H1 (cell line): Measurements from ENCODE around the gene WDR76. TPM values are rescaled to one million over a fixed set of nuclear protein-coding genes. Genes with fewer than 3 reads are reported as not detected.

Experiments used
- CTCF ChIA-PET: fragments of 300-600 bp; sonication (Branson Sonifier 250); formaldehyde crosslinking; loops from one replicate; lab custom pipeline; 2021; ENCODE audit not compliant: partially characterized antibody; lab: Charles Lee
- POLR2A ChIA-PET: fragments of 300-600 bp; sonication (Branson Sonifier 250); formaldehyde crosslinking; loops from one replicate; lab custom pipeline; 2021; ENCODE audit warnings: inconsistent platforms; ENCODE audit not compliant: partially characterized antibody; lab: Charles Lee
- DNase-seq, 2 experiments: peaks; one replicate each; pipeline versions ENCODE4 v3.0.0 to v3.0.0-alpha.2; 2010 to 2022; ENCODE audit warnings: low spot score in 2 of 2, low read depth in 1 of 2, mixed read lengths in 1 of 2
- FAIRE-seq: peaks from 2 replicates; lab custom pipeline; 2011; peaks lifted over from hg19 to GRCh38; lab: Jason Lieb, UNC
- H2AFZ ChIP-seq: 2 replicates; pipeline ENCODE4 v1.8.1; 2012; ENCODE audit warnings: low read length, inconsistent platforms
- H2AK5ac ChIP-seq: 2 replicates; pipeline ENCODE4 v1.6.1; 2013; ENCODE audit warnings: low read depth, low read length
- H2BK120ac ChIP-seq: replicated peaks from 2 replicates; pipeline ENCODE3; 2013; ENCODE audit warnings: low read depth, low read length, inconsistent platforms
- H2BK12ac ChIP-seq: 2 replicates; pipeline ENCODE4 v1.6.1; 2013; ENCODE audit warnings: low read depth, low read length
- H2BK15ac ChIP-seq: 2 replicates; pipeline ENCODE4 v1.6.1; 2013; ENCODE audit warnings: low read length
- H2BK20ac ChIP-seq: 2 replicates; pipeline ENCODE4 v1.6.1; 2013; ENCODE audit warnings: low read length
- H2BK5ac ChIP-seq: 2 replicates; pipeline ENCODE4 v1.6.1; 2013; ENCODE audit warnings: low read depth, low read length
- H3K14ac ChIP-seq: 2 replicates; pipeline ENCODE4 v1.6.1; 2013; ENCODE audit warnings: inconsistent platforms; ENCODE audit not compliant: insufficient read length
- H3K18ac ChIP-seq: 2 replicates; pipeline ENCODE4 v1.6.1; 2013; ENCODE audit warnings: low read length; ENCODE audit errors: extremely low read depth
- H3K23ac ChIP-seq: 2 replicates; pipeline ENCODE4 v1.6.1; 2013; ENCODE audit warnings: inconsistent platforms; ENCODE audit not compliant: insufficient read length
- H3K23me2 ChIP-seq: 2 replicates; pipeline ENCODE4 v1.6.1; 2013; ENCODE audit warnings: low read depth, low read length
- H3K27ac ChIP-seq: 2 replicates; pipeline ENCODE4 v1.6.1; 2011; ENCODE audit warnings: low read depth, low read length, inconsistent platforms
- H3K27me3 ChIP-seq, 4 experiments: replicated peaks in 1 of 4; 1 replicate in 1 of 4; 2 replicates in 3 of 4; pipeline versions ENCODE4 v1.6.1 to v1.8.1; 2011 to 2013; ENCODE audit warnings: low read length in 3 of 4, mild to moderate bottlenecking in 3 of 4, inconsistent platforms in 2 of 4, mixed read lengths in 2 of 4, moderate library complexity in 1 of 4; ENCODE audit not compliant: control insufficient read depth in 3 of 4, insufficient read depth in 3 of 4; ENCODE audit errors: extremely low read depth in 1 of 4
- H3K36me3 ChIP-seq, 4 experiments: 2 replicates each; pipeline versions ENCODE4 v1.6.1 to v1.8.1; 2011 to 2013; ENCODE audit warnings: mild to moderate bottlenecking in 4 of 4, low read length in 3 of 4, moderate library complexity in 2 of 4, control low read depth in 1 of 4, inconsistent platforms in 1 of 4; ENCODE audit not compliant: insufficient read depth in 4 of 4, control insufficient read depth in 2 of 4
- H3K4ac ChIP-seq: replicated peaks from 2 replicates; pipeline ENCODE3; 2013; ENCODE audit warnings: low read length, low read depth, mixed read lengths, inconsistent platforms; ENCODE audit not compliant: insufficient read length
- H3K4me1 ChIP-seq, 4 experiments: replicated peaks in 1 of 4; 1 replicate in 1 of 4; 2 replicates in 3 of 4; pipeline versions ENCODE4 v1.6.1 to v1.8.1; 2011 to 2013; ENCODE audit warnings: low read length in 3 of 4, inconsistent platforms in 2 of 4, mixed read lengths in 1 of 4; ENCODE audit not compliant: insufficient read depth in 4 of 4, control insufficient read depth in 3 of 4
- H3K4me2 ChIP-seq, 2 experiments: 2 replicates each; pipeline versions ENCODE4 v1.6.1 to v1.8.1; 2011 to 2013; ENCODE audit warnings: low read depth in 2 of 2, low read length in 2 of 2, control low read depth in 1 of 2, inconsistent platforms in 1 of 2, mild to moderate bottlenecking in 1 of 2; ENCODE audit not compliant: insufficient read depth in 1 of 2
- H3K4me3 ChIP-seq, 4 experiments: fragments of 200-600, 300-600 bp in 1 of 4; sonication (generic), shearing (Covaris generic), sonication (Bioruptor Twin) in 1 of 4; 2 replicates each; pipeline versions ENCODE4 v1.5.1 to v1.8.1; 2011 to 2016; ENCODE audit warnings: low read length in 4 of 4, low read depth in 3 of 4, control low read depth in 2 of 4, inconsistent platforms in 2 of 4, mild to moderate bottlenecking in 2 of 4, mixed read lengths in 1 of 4, moderate library complexity in 1 of 4; ENCODE audit not compliant: insufficient read depth in 2 of 4; ENCODE audit errors: extremely low read depth in 1 of 4
- H3K56ac ChIP-seq: replicated peaks from 2 replicates; pipeline ENCODE3; 2013; ENCODE audit warnings: low read depth, mild to moderate bottlenecking, mixed read lengths, low read length, inconsistent platforms; ENCODE audit not compliant: insufficient read length
- H3K79me1 ChIP-seq: 2 replicates; pipeline ENCODE4 v1.6.1; 2013; ENCODE audit warnings: low read depth, low read length, control low read depth
- H3K79me2 ChIP-seq, 2 experiments: 2 replicates each; pipeline versions ENCODE4 v1.6.1 to v1.8.1; 2012 to 2013; ENCODE audit warnings: low read length in 2 of 2, mild to moderate bottlenecking in 2 of 2, inconsistent platforms in 1 of 2; ENCODE audit not compliant: insufficient read depth in 2 of 2, control insufficient read depth in 1 of 2
- H3K9ac ChIP-seq, 4 experiments: replicated peaks in 1 of 4; 1 replicate in 1 of 4; 2 replicates in 3 of 4; pipeline versions ENCODE4 v1.6.1 to v1.8.1; 2011 to 2013; ENCODE audit warnings: low read depth in 3 of 4, low read length in 3 of 4, control low read depth in 2 of 4, mild to moderate bottlenecking in 2 of 4, moderate library complexity in 2 of 4, inconsistent platforms in 1 of 4; ENCODE audit errors: extremely low read depth in 1 of 4
- H3K9me3 ChIP-seq, 2 experiments: 2 replicates each; pipeline versions ENCODE4 v1.6.1 to v1.8.1; 2012 to 2013; ENCODE audit warnings: mild to moderate bottlenecking in 2 of 2, moderate library complexity in 2 of 2, control low read depth in 1 of 2, inconsistent platforms in 1 of 2, low read depth in 1 of 2, low read length in 1 of 2, mixed read lengths in 1 of 2; ENCODE audit not compliant: insufficient read depth in 2 of 2
- H4K20me1 ChIP-seq, 2 experiments: replicated peaks in 1 of 2; 2 replicates each; pipeline versions ENCODE3 to v1.8.1; 2011 to 2013; ENCODE audit warnings: inconsistent platforms in 2 of 2, low read length in 2 of 2, mild to moderate bottlenecking in 1 of 2; ENCODE audit not compliant: insufficient read depth in 2 of 2, control insufficient read depth in 1 of 2
- H4K5ac ChIP-seq: 2 replicates; pipeline ENCODE4 v1.6.1; 2013; ENCODE audit warnings: low read length, low read depth, mixed read lengths, inconsistent platforms; ENCODE audit not compliant: insufficient read length
- H4K8ac ChIP-seq: 2 replicates; pipeline ENCODE4 v1.8.0; 2013; ENCODE audit warnings: mild to moderate bottlenecking, moderate library complexity, low read length, inconsistent platforms; ENCODE audit not compliant: insufficient read depth; ENCODE audit errors: extremely low read depth
- H4K91ac ChIP-seq: replicated peaks from 2 replicates; pipeline ENCODE3; 2013; ENCODE audit warnings: low read length, mixed read lengths, inconsistent platforms; ENCODE audit not compliant: insufficient read length
- ASH2L ChIP-seq: fragments of 200-600, 300-600 bp; sonication (generic); IDR thresholded peaks from one replicate; pipeline ENCODE4 v1.7.1; 2017; ENCODE audit warnings: low read length
- CEBPB ChIP-seq: IDR thresholded peaks from 2 replicates; pipeline ENCODE4 v1.6.1; 2012; ENCODE audit warnings: low read depth, low read length
- NANOG ChIP-seq: IDR thresholded peaks from 2 replicates; pipeline ENCODE4 v1.6.1; 2011; ENCODE audit warnings: low read length, low read depth, mild to moderate bottlenecking, inconsistent platforms; ENCODE audit not compliant: insufficient read depth, poor library complexity, severe bottlenecking
- POLR2A ChIP-seq, 2 experiments: IDR thresholded peaks; 1 replicate in 1 of 2; 2 replicates in 1 of 2; pipeline ENCODE4 v1.6.1; 2011; ENCODE audit warnings: low read depth in 2 of 2, low read length in 2 of 2, mild to moderate bottlenecking in 2 of 2; ENCODE audit errors: control extremely low read depth in 1 of 2
- RAD21 ChIP-seq, 2 experiments: IDR thresholded peaks in 1 of 2; conservative IDR thresholded peaks in 1 of 2; 2 replicates each; pipeline ENCODE4 v1.6.1; 2011; ENCODE audit warnings: low read depth in 2 of 2, low read length in 2 of 2, improper control_type of control experiment in 1 of 2, inconsistent platforms in 1 of 2, mild to moderate bottlenecking in 1 of 2, moderate library complexity in 1 of 2
- RBBP5 ChIP-seq: IDR thresholded peaks from 2 replicates; pipeline ENCODE4 v1.7.1; 2012; ENCODE audit warnings: low read depth, mild to moderate bottlenecking, inconsistent platforms, low read length, moderate library complexity, borderline replicate concordance
- SIX5 ChIP-seq: IDR thresholded peaks from 2 replicates; pipeline ENCODE4 v1.6.1; 2011; ENCODE audit warnings: mild to moderate bottlenecking, low read depth, low read length
- SP4 ChIP-seq: IDR thresholded peaks from 2 replicates; pipeline ENCODE4 v1.6.1; 2012; ENCODE audit warnings: low read length, inconsistent platforms
- TAF7 ChIP-seq: optimal IDR thresholded peaks from 2 replicates; pipeline ENCODE3; 2011; ENCODE audit warnings: low read depth, mild to moderate bottlenecking, inconsistent platforms, low read length, moderate library complexity, borderline replicate concordance
- WGBS, 2 experiments: shearing (Covaris generic) in 1 of 2; methylation state at CpG; one replicate each; pipeline versions ENCODE4 v1.1.6 to v1.1.7; 2013 to 2015; ENCODE audit warnings: low lambda C conversion rate in 2 of 2, mixed read lengths in 2 of 2, inconsistent platforms in 1 of 2, low coverage in 1 of 2, missing lambda C conversion rate in 1 of 2; ENCODE audit not compliant: insufficient replicate concordance in 2 of 2, insufficient coverage in 1 of 2, insufficient read length in 1 of 2; ENCODE audit errors: extremely low coverage in 1 of 2, missing lambda C conversion rate in 1 of 2; 5-methylcytosine and 5-hydroxymethylcytosine counted together
- polyA plus RNA-seq, 7 experiments: library from polyadenylated mRNA; depleted of rRNA in 3 of 7; stranded (reverse) in 5 of 7; unstranded in 2 of 7; fragments of >200 nt in 5 of 7; fragments of 200-250 nt in 2 of 7; gene quantifications; 1 replicate in 5 of 7; 2 replicates in 1 of 7; 4 replicates in 1 of 7; pipeline versions ENCODE4 v1.2.1 to v1.2.3, GENCODE V29; 2011 to 2013; ENCODE audit warnings: missing spikeins in 2 of 7, mixed read lengths in 2 of 7
- total RNA-seq: library from RNA; stranded (reverse); fragmentation: NEBNext Ultra II Directional; extraction: Animal tissue kit (Norgen Biotek cat#: 25700); gene quantifications from 2 replicates; pipeline ENCODE4 v1.2.1, GENCODE V29; 2021
- TF ChIP-seq, protein P1 (sequence below), 3 experiments: IDR thresholded peaks; 1 replicate in 2 of 3; 2 replicates in 1 of 3; pipeline versions ENCODE4 v1.5.1 to v1.6.1; 2011; ENCODE audit warnings: low read length in 3 of 3, mild to moderate bottlenecking in 3 of 3, inconsistent platforms in 2 of 3, low read depth in 1 of 3, moderate library complexity in 1 of 3; ENCODE audit not compliant: insufficient read depth in 1 of 3; ENCODE audit errors: control extremely low read depth in 1 of 3
- TF ChIP-seq, protein P2 (sequence below): IDR thresholded peaks from 2 replicates; pipeline ENCODE4 v1.6.1; 2012; ENCODE audit warnings: inconsistent platforms

Gene WDR76
- total and polyA plus RNA-seq, 2 of the 8 experiments (the other 6 are each of a cell fraction or from before 2014, with no cell fraction given) = 4.1 to 18.9 TPM

DNA sequence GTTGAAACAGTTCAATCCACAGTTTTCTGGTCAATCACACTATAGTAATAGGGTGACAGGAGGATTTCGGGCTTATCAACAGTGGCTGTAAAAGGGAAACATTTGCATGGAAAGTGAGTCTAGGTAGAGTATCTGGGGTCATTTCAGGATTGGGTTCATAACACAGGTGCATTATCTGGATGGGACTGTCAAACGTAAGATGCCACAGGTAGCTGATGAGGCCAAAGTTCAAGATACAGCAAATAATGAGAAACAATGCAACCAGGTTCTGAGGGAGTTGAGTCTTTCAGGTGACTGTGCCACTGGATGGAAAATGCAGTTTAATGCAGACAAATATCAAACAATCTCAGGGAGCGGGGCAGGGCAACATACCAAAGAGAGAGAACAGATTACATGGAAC is 62.2 kb downstream of the WDR76 start:
- H2BK20ac ChIP-seq = no peak overlapping the region
- peaks cover 0 to 2% (median 0%) of the 10 kb centered on the region in 4 experiments; a peak in 1 of 7 replicates for H3K4me1 ChIP-seq
- no peak overlapping the region for H2AFZ ChIP-seq
- no peaks in the 10 kb centered on the region for H3K9me3 ChIP-seq
- DNase-seq (no peak), FAIRE-seq (no peak)
- no peak overlapping the region for H3K4me3 ChIP-seq
- no peaks in the 10 kb centered on the region for H3K79me1 ChIP-seq
- H2BK120ac ChIP-seq = no peak overlapping the region
- H3K14ac ChIP-seq = no peak overlapping the region
- H4K5ac ChIP-seq = no peak overlapping the region
- no peak overlapping the region for H4K91ac ChIP-seq
- no peak overlapping the region for H3K23ac ChIP-seq
- H3K56ac ChIP-seq = no peak overlapping the region
- H3K79me2 ChIP-seq = no peaks in the 10 kb centered on the region
- H4K20me1 ChIP-seq = peaks cover 0 to 2% of the 10 kb centered on the region in 2 experiments
- no peak overlapping the region for H3K9ac ChIP-seq
- no peak overlapping the region for H2AK5ac ChIP-seq
- no peak overlapping the region for H3K27ac ChIP-seq
- no peak overlapping the region for H3K18ac ChIP-seq
- H3K4ac ChIP-seq = no peak overlapping the region
- no peaks in the 10 kb centered on the region for H3K27me3 ChIP-seq
- H3K4me2 ChIP-seq = no peak overlapping the region
- no peak overlapping the region for H2BK12ac ChIP-seq
- WGBS, 2 experiments = 95% methylated on average over 3 of the region's 3 CpGs; no CpG with 5 or more reads in 1 of the 2 experiments
- CTCF ChIA-PET = interaction anchor here (1.4 to 2.0 kb wide), 4 partner anchors 10 to 17 kb away, joined by 5 to 11 read pairs (median 7); no protein-coding TSS in a partner anchor
- H4K8ac ChIP-seq = no peak overlapping the region
- POLR2A ChIA-PET = interaction anchor here (1.2 to 1.9 kb wide), 2 partner anchors 18 to 38 kb away, joined by 3 to 4 read pairs; no protein-coding TSS in a partner anchor
- no peak overlapping the region for H2BK15ac ChIP-seq
- H3K36me3 ChIP-seq = peaks cover 0 to 2% (median 0%) of the 10 kb centered on the region in 4 experiments; a peak in 2 of 8 replicates
- H2BK5ac ChIP-seq = no peak overlapping the region
- H3K23me2 ChIP-seq = no peaks in the 10 kb centered on the region
- no peak for TF ChIP-seq CEBPB
- TF ChIP-seq RBBP5 = no peak
- no peak for TF ChIP-seq RAD21 (IDR thresholded peaks at IDR 0.05 in 1 of 2, conservative IDR thresholded peaks at IDR 0.05 in 1 of 2; ENCODE audit: low read depth in 2 of 2, low read length in 2 of 2)
- TF ChIP-seq NANOG = no peak
- no peak for TF ChIP-seq SIX5
- TF ChIP-seq, protein P1, sequence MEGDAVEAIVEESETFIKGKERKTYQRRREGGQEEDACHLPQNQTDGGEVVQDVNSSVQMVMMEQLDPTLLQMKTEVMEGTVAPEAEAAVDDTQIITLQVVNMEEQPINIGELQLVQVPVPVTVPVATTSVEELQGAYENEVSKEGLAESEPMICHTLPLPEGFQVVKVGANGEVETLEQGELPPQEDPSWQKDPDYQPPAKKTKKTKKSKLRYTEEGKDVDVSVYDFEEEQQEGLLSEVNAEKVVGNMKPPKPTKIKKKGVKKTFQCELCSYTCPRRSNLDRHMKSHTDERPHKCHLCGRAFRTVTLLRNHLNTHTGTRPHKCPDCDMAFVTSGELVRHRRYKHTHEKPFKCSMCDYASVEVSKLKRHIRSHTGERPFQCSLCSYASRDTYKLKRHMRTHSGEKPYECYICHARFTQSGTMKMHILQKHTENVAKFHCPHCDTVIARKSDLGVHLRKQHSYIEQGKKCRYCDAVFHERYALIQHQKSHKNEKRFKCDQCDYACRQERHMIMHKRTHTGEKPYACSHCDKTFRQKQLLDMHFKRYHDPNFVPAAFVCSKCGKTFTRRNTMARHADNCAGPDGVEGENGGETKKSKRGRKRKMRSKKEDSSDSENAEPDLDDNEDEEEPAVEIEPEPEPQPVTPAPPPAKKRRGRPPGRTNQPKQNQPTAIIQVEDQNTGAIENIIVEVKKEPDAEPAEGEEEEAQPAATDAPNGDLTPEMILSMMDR (IDR thresholded peaks at IDR 0.05; ENCODE audit: control extremely low read depth in 1 of 3, insufficient read depth in 1 of 3, low read depth in 1 of 3, low read length in 3 of 3) = no peak
- TF ChIP-seq, protein P2, sequence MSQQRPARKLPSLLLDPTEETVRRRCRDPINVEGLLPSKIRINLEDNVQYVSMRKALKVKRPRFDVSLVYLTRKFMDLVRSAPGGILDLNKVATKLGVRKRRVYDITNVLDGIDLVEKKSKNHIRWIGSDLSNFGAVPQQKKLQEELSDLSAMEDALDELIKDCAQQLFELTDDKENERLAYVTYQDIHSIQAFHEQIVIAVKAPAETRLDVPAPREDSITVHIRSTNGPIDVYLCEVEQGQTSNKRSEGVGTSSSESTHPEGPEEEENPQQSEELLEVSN = no peak
- no peak for TF ChIP-seq POLR2A (IDR thresholded peaks at IDR 0.05; ENCODE audit: control extremely low read depth in 1 of 2, low read depth in 2 of 2, low read length in 2 of 2)
- no peak for TF ChIP-seq ASH2L
- TF ChIP-seq TAF7 = no peak
- TF ChIP-seq SP4 = no peak
